Keratinocyte (primary cell): ENCODE data around the gene ARL5A. TPM values are rescaled to one million over a fixed set of nuclear protein-coding genes. Genes with fewer than 3 reads are reported as not detected.
A peak's percentile ranks its signal among the peaks of the same experiment; 100 is the strongest.
"Not testable (repeated sequence)": the region's sequence is repeated elsewhere in the genome, so short reads cannot be mapped to it uniquely, and the experiment has no call there.

ENCODE experiments used
- DNase-seq: peaks from one replicate; pipeline ENCODE4 v3.0.0-alpha.2; 2011; ENCODE audit warnings: low read depth, missing footprints, low spot score
- FAIRE-seq: peaks from 2 replicates; lab custom pipeline; 2011; peaks lifted over from hg19 to GRCh38; lab: Jason Lieb, UNC
- H2AFZ ChIP-seq: 2 replicates; pipeline ENCODE4 v1.6.0; 2012; ENCODE audit warnings: low read length, control low read depth, inconsistent platforms; ENCODE audit not compliant: control insufficient read depth
- H3K27ac ChIP-seq: 2 replicates; pipeline ENCODE4 v1.5.1; 2011; ENCODE audit warnings: low read length; ENCODE audit not compliant: control insufficient read depth, insufficient read depth
- H3K27me3 ChIP-seq: 3 replicates; pipeline ENCODE4 v1.6.0; 2011; ENCODE audit warnings: low read length; ENCODE audit not compliant: control insufficient read depth, insufficient read depth; ENCODE audit errors: extremely low read depth
- H3K36me3 ChIP-seq, 2 experiments: 2 replicates in 1 of 2; 3 replicates in 1 of 2; pipeline ENCODE4 v1.5.1; 2011; ENCODE audit warnings: low read length in 2 of 2, mild to moderate bottlenecking in 1 of 2; ENCODE audit not compliant: control insufficient read depth in 2 of 2, insufficient read depth in 2 of 2; ENCODE audit errors: extremely low read depth in 1 of 2
- H3K4me1 ChIP-seq: 3 replicates; pipeline ENCODE4 v1.5.1; 2011; ENCODE audit warnings: low read length; ENCODE audit not compliant: control insufficient read depth, insufficient read depth; ENCODE audit errors: extremely low read depth
- H3K4me2 ChIP-seq: 3 replicates; pipeline ENCODE4 v1.6.0; 2011; ENCODE audit warnings: low read depth, low read length; ENCODE audit not compliant: control insufficient read depth, insufficient read depth; ENCODE audit errors: extremely low read depth
- H3K4me3 ChIP-seq, 3 experiments: fragments of 200-600 bp in 1 of 3; sonication (generic) in 1 of 3; 2 replicates in 2 of 3; 3 replicates in 1 of 3; pipeline ENCODE4 v1.5.1; 2011 to 2016; ENCODE audit warnings: low read length in 3 of 3, mild to moderate bottlenecking in 3 of 3, control low read depth in 2 of 3, inconsistent platforms in 1 of 3, low read depth in 1 of 3, mixed read lengths in 1 of 3, mixed run types in 1 of 3, moderate library complexity in 1 of 3; ENCODE audit not compliant: control insufficient read depth in 2 of 3, insufficient read depth in 2 of 3; ENCODE audit errors: extremely low read depth in 1 of 3
- H3K79me2 ChIP-seq: 2 replicates; pipeline ENCODE4 v1.6.0; 2012; ENCODE audit warnings: low read length; ENCODE audit not compliant: control insufficient read depth, insufficient read depth
- H3K9ac ChIP-seq: 3 replicates; pipeline ENCODE4 v1.6.0; 2011; ENCODE audit warnings: low read length; ENCODE audit not compliant: control insufficient read depth, insufficient read depth; ENCODE audit errors: extremely low read depth
- H3K9me1 ChIP-seq: 3 replicates; pipeline ENCODE4 v1.6.0; 2011; ENCODE audit warnings: low read length; ENCODE audit not compliant: control insufficient read depth, insufficient read depth; ENCODE audit errors: extremely low read depth
- H3K9me3 ChIP-seq: 2 replicates; pipeline ENCODE4 v1.5.1; 2012; ENCODE audit warnings: low read depth, low read length; ENCODE audit not compliant: control insufficient read depth
- H4K20me1 ChIP-seq: 3 replicates; pipeline ENCODE4 v1.6.0; 2011; ENCODE audit warnings: low read length; ENCODE audit not compliant: control insufficient read depth, insufficient read depth; ENCODE audit errors: extremely low read depth
- EZH2 ChIP-seq: IDR thresholded peaks from one replicate; pipeline ENCODE4 v1.6.1; 2012; ENCODE audit warnings: inconsistent platforms, mild to moderate bottlenecking, low read length, moderate library complexity
- dilution Hi-C: fragments of 300-500 bp; cut with MboI; formaldehyde crosslinking; loops from one replicate; pipeline ENCODE4 v1.7.0; 2020; ENCODE audit warnings: low sequenced_read_pairs; ENCODE audit not compliant: extremely low pct_ligation_motif_present
- polyA plus RNA-seq, 5 experiments: library from polyadenylated mRNA; depleted of rRNA in 3 of 5; stranded (reverse) in 3 of 5; stranded (forward) in 1 of 5; unstranded in 1 of 5; fragments of >200 nt; gene quantifications; 1 replicate in 1 of 5; 2 replicates in 3 of 5; 3 replicates in 1 of 5; pipeline versions ENCODE4 v1.2.1 to v1.2.3, GENCODE V29; 2011 to 2012; ENCODE audit warnings: missing spikeins in 2 of 5, low read depth in 1 of 5, low replicate concordance in 1 of 5
- TF ChIP-seq, protein P1 (sequence below), 3 experiments: IDR thresholded peaks in 1 of 3; conservative IDR thresholded peaks in 1 of 3; optimal IDR thresholded peaks in 1 of 3; 2 replicates in 2 of 3; 3 replicates in 1 of 3; pipeline versions ENCODE3 to v1.5.1; 2011; ENCODE audit warnings: low read length in 3 of 3, mild to moderate bottlenecking in 3 of 3, moderate library complexity in 2 of 3, control low read depth in 1 of 3, inconsistent platforms in 1 of 3; ENCODE audit not compliant: insufficient read depth in 2 of 3; ENCODE audit errors: extremely low read depth in 1 of 3

Gene ARL5A
- polyA plus RNA-seq, 1 donor (not counting 4 experiments of a cell fraction or from before 2014, with no cell fraction given) = 25.5 TPM

GRCh38 chr2:151796774-151797173 lies 31.4 kb downstream of the ARL5A start:
- Histone ChIP-seq H3K9me1 (no peaks in the 10 kb centered on the region), H3K9me3 (no peaks in the 10 kb centered on the region), H3K27ac (no peak overlapping the region), H3K4me3 (no peak overlapping the region), H3K4me1 (no peaks in the 10 kb centered on the region), H2AFZ (no peak overlapping the region), H4K20me1 (no peaks in the 10 kb centered on the region), H3K27me3 (no peaks in the 10 kb centered on the region), H3K36me3 (no peaks in the 10 kb centered on the region), H3K4me2 (no peak overlapping the region), H3K79me2 (no peaks in the 10 kb centered on the region), H3K9ac (no peak overlapping the region)
- dilution Hi-C loops = no loop called here
- FAIRE-seq (peak; percentile 48), DNase-seq (no peak)
- TF ChIP-seq, protein P1, sequence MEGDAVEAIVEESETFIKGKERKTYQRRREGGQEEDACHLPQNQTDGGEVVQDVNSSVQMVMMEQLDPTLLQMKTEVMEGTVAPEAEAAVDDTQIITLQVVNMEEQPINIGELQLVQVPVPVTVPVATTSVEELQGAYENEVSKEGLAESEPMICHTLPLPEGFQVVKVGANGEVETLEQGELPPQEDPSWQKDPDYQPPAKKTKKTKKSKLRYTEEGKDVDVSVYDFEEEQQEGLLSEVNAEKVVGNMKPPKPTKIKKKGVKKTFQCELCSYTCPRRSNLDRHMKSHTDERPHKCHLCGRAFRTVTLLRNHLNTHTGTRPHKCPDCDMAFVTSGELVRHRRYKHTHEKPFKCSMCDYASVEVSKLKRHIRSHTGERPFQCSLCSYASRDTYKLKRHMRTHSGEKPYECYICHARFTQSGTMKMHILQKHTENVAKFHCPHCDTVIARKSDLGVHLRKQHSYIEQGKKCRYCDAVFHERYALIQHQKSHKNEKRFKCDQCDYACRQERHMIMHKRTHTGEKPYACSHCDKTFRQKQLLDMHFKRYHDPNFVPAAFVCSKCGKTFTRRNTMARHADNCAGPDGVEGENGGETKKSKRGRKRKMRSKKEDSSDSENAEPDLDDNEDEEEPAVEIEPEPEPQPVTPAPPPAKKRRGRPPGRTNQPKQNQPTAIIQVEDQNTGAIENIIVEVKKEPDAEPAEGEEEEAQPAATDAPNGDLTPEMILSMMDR (optimal IDR thresholded peaks at IDR 0.05 in 1 of 3, IDR thresholded peaks at IDR 0.05 in 1 of 3, conservative IDR thresholded peaks at IDR 0.05 in 1 of 3; ENCODE audit: extremely low read depth in 1 of 3, insufficient read depth in 2 of 3, low read length in 3 of 3) = no peak
- TF ChIP-seq EZH2 = no peak

- Histone ChIP-seq H3K27ac (no peak overlapping the region), H3K27me3 (no peaks in the 10 kb centered on the region), H3K79me2 (no peaks in the 10 kb centered on the region), H3K9me1 (no peaks in the 10 kb centered on the region), H3K9me3 (no peaks in the 10 kb centered on the region), H3K36me3 (no peaks in the 10 kb centered on the region), H3K4me1 (no peaks in the 10 kb centered on the region), H3K9ac (no peak overlapping the region), H4K20me1 (no peaks in the 10 kb centered on the region), H2AFZ (no peak overlapping the region), H3K4me2 (no peak overlapping the region), H3K4me3 (no peak overlapping the region)
- no peak for TF ChIP-seq EZH2
- TF ChIP-seq, protein P1 (optimal IDR thresholded peaks at IDR 0.05 in 1 of 3, IDR thresholded peaks at IDR 0.05 in 1 of 3, conservative IDR thresholded peaks at IDR 0.05 in 1 of 3; ENCODE audit: extremely low read depth in 1 of 3, insufficient read depth in 2 of 3, low read length in 3 of 3) = no peak
- DNase-seq (no peak), FAIRE-seq (no peak)
- dilution Hi-C loops = no loop called here
Observed at GRCh38 chr2:151795646-151796240, 32.5 kb downstream of the ARL5A start.

DNA sequence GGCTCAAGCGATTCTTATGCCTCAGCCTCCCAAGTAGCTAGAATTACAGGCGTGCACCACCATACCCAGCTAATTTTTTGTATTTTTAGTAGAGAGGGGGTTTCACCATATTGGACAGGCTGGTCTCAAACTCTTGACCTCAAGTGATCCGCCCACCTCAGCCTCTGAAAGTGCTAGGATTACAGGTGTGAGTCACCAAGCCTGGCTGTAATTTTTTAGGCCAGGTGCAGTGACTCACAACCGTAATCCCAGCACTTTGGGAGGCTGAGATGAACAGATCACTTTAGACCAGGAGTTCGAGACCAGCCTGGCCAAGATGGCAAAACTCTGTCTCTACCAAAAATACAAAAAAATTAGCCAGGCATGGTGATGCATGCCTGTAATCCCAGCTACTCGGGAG lies 33.8 kb downstream of the ARL5A start:
- H3K36me3 ChIP-seq, H3K4me2 ChIP-seq, dilution Hi-C loops: not testable (repeated sequence)

More for the DNA sequence above, 33.8 kb downstream of the ARL5A start:
- not testable (repeated sequence) for H3K9me3 ChIP-seq, DNase-seq, FAIRE-seq, H3K27ac ChIP-seq, H4K20me1 ChIP-seq, H3K27me3 ChIP-seq, H3K9ac ChIP-seq, H2AFZ ChIP-seq, H3K4me1 ChIP-seq, H3K79me2 ChIP-seq, H3K4me3 ChIP-seq, H3K9me1 ChIP-seq
